Daoy (cell line): Measurements from ENCODE around the gene TEDC1. TPM values are rescaled to one million over a fixed set of nuclear protein-coding genes. Genes with fewer than 3 reads are reported as not detected.
"Not testable (repeated sequence)": the region's sequence is repeated elsewhere in the genome, so short reads cannot be mapped to it uniquely, and the experiment has no call there.

ENCODE experiments used
- DNase-seq: peaks from one replicate; pipeline ENCODE4 v3.0.0-alpha.2; 2015; ENCODE audit warnings: low read depth
- total RNA-seq: library from RNA; depleted of rRNA; stranded (reverse); fragments of >200 nt; shearing (Covaris generic); gene quantifications from 2 replicates; pipeline ENCODE4 v1.2.3, GENCODE V29; 2014; rRNA removed

TEDC1 gene
- total RNA-seq, 1 experiment from 2014 or later: 61.9 TPM

DNA sequence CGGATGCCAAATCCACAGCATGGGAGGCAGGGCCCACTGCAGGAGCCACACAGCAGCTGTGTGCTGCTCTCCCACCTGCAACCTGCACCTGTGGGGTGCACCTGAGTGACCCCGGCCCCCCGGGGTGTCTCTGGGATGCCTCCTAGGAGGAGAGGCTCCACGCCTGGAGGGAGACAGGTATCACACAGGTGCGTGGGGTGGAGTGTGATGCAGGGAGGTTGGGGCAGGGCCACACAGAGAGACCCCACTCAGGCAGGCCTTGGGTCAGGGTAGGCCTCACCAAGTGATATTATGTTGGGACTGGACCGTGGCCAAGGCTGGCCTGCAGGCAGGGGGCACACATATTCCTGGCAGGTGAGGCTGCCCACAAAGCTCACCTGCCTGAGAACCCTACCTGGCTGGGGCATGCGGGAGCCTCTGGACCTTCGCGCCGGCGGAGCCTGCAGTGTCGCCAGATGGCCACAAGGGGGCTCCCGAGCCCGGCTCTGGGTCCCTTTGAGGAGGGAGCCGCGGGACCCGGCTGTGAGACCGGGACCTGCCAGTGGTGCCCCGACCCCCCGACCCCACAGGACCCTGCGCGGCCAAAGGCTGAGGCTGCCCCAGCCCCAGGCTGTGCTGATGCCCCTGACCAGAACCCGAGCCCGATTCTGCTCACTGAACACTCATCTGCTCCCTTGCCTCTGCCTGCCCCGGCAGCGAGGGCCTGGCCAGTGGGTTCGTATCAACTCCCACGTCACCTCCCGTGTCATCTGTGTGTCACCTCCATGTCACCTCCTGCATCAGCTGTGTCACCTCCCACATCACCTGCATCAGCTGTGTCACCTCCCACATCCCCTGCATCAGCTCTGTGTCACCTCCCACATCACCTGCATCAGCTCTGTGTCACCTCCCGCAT lies 46.8 kb downstream of the TEDC1 start:
- peak; percentile 52 for DNase-seq

GRCh38 chr14:105538481-105539049 lies 47.5 kb downstream of the TEDC1 start:
- DNase-seq: no peak

GRCh38 chr14:105540811-105541210 lies 49.8 kb downstream of the TEDC1 start:
- DNase-seq: no peak

GRCh38 chr14:105541218-105541875 lies 50.3 kb downstream of the TEDC1 start:
- DNase-seq: no peak

DNA sequence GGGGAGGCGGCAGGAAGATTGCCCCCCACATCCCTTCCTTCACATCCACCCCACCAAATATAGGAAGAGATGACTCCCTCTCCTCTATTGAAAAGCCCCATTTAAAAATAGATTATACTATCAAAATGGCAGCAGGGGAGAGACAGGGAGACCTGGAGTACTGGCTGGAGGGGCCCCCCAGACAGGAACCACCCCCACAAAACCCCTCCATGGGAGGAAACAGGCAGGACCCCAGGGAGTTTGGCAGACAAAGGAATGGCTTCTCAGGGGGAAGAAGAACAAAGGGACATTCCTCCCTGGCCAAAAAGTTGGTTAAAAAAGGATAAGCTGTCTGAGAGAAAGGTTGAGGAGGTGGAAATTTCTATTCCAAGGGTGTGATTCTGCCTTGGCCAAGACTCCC lies 54.6 kb downstream of the TEDC1 start:
- DNase-seq: not testable (repeated sequence)

DNA sequence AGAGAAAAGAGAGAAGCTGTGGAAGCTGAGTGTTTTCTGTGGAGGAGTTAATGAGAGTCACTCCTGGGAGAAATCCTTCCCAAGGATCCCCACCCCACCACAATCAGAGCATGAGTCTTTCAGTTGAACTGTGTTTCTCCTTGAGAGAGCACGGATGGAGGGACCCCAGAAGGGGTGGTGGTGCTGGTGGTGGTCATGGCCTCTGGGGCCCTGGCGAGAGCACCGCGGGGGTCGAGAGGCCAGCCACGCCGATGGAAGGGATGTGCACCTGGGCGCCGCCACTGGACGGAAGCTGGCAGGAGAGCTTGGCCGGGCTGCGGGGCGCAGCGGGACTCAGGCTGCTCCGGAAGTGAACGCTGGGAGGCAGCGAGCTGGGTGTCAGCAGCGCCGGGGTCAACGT lies 55.4 kb downstream of the TEDC1 start:
- DNase-seq: not testable (repeated sequence)

- not testable (repeated sequence) for DNase-seq
These were observed 56.0 kb downstream of the TEDC1 start for GRCh38 chr14:105547072-105547471.

GRCh38 chr14:105547741-105548169 lies 56.7 kb downstream of the TEDC1 start:
- DNase-seq: no peak

Other genes starting within 250 kb of the TEDC1 start
- 43.3 and 51.3 TPM in 2 replicates for gene BTBD6, start 242.7 kb upstream of the TEDC1 start, total RNA-seq
- 39.9 and 41.7 TPM in 2 replicates for gene BRF1, start 190.2 kb upstream of the TEDC1 start, total RNA-seq
- 11.6 and 28.2 TPM in 2 replicates for gene PACS2, start 176.5 kb upstream of the TEDC1 start, total RNA-seq
- 0.29 and 1.3 TPM in 2 replicates for gene TEX22, start 92.7 kb upstream of the TEDC1 start, total RNA-seq
- 37.9 and 49.1 TPM in 2 replicates for gene MTA1, start 71.4 kb upstream of the TEDC1 start, total RNA-seq
- 88.8 and 94.1 TPM in 2 replicates for gene CRIP2, start 16.4 kb upstream of the TEDC1 start, total RNA-seq
- 15.0 and 20.4 TPM in 2 replicates for gene CRIP1, start 4.4 kb upstream of the TEDC1 start, total RNA-seq
- gene TMEM121, start 35.3 kb downstream of the TEDC1 start, total RNA-seq: 8.4 and 8.7 TPM in 2 replicates